ENCODE measurements around the gene ATF6B. TPM values are rescaled to one million over a fixed set of nuclear protein-coding genes. Genes with fewer than 3 reads are reported as not detected.

ATF6B gene
- total and polyA plus RNA-seq, 2 of the 8 experiments (the other 6 are each of a cell fraction or from before 2014, with no cell fraction given) = 38.1 to 42.2 TPM

GRCh38 chr6:32068867-32069266 is 59.2 kb downstream of the ATF6B start:
- CTCF ChIA-PET (ENCODE audit: partially characterized antibody) = interaction anchor here (2.6 kb wide), 1 partner anchor 21 kb away, joined by 13 read pairs; no protein-coding TSS in a partner anchor
- Histone ChIP-seq H3K9ac (replicated peaks in 1 of 4; ENCODE audit: extremely low read depth in 1 of 4, low read depth in 3 of 4, low read length in 3 of 4) (no peak overlapping the region), H4K8ac (ENCODE audit: extremely low read depth, insufficient read depth, low read length) (no peak overlapping the region), H2BK5ac (ENCODE audit: low read depth, low read length) (no peak overlapping the region), H3K27ac (ENCODE audit: low read depth, low read length) (no peak overlapping the region), H2BK20ac (ENCODE audit: low read length) (no peak overlapping the region), H2BK120ac (replicated peaks; ENCODE audit: low read depth, low read length) (no peak overlapping the region), H2BK15ac (ENCODE audit: low read length) (no peak overlapping the region), H3K4me3 (ENCODE audit: extremely low read depth in 1 of 4, insufficient read depth in 2 of 4, low read depth in 3 of 4, low read length in 4 of 4) (no peak overlapping the region), H4K20me1 (replicated peaks in 1 of 2; ENCODE audit: control insufficient read depth in 1 of 2, insufficient read depth in 2 of 2, low read length in 2 of 2) (no peaks in the 10 kb centered on the region), H3K4me1 (replicated peaks in 1 of 4; ENCODE audit: control insufficient read depth in 3 of 4, insufficient read depth in 4 of 4, low read length in 3 of 4) (peaks cover 0 to 8% (median 5%) of the 10 kb centered on the region in 4 experiments; a peak in 6 of 7 replicates), H3K14ac (ENCODE audit: insufficient read length) (no peak overlapping the region), H3K79me2 (ENCODE audit: control insufficient read depth in 1 of 2, insufficient read depth in 2 of 2, low read length in 2 of 2) (no peaks in the 10 kb centered on the region), H3K9me3 (ENCODE audit: insufficient read depth in 2 of 2, low read depth in 1 of 2, low read length in 1 of 2) (no peaks in the 10 kb centered on the region), H2AFZ (ENCODE audit: low read length) (no peak overlapping the region), H3K4ac (replicated peaks; ENCODE audit: insufficient read length, low read depth, low read length) (no peak overlapping the region), H3K23ac (ENCODE audit: insufficient read length) (no peak overlapping the region), H3K36me3 (ENCODE audit: control insufficient read depth in 2 of 4, insufficient read depth in 4 of 4, low read length in 3 of 4) (no peaks in the 10 kb centered on the region), H3K79me1 (ENCODE audit: low read depth, low read length) (no peaks in the 10 kb centered on the region), H4K91ac (replicated peaks; ENCODE audit: insufficient read length, low read length) (no peak overlapping the region), H3K4me2 (ENCODE audit: insufficient read depth in 1 of 2, low read depth in 2 of 2, low read length in 2 of 2) (no peak overlapping the region), H3K56ac (replicated peaks; ENCODE audit: insufficient read length, low read depth, low read length) (no peak overlapping the region), H2BK12ac (ENCODE audit: low read depth, low read length) (no peak overlapping the region), H3K23me2 (ENCODE audit: low read depth, low read length) (no peaks in the 10 kb centered on the region), H3K27me3 (replicated peaks in 1 of 4; ENCODE audit: control insufficient read depth in 3 of 4, extremely low read depth in 1 of 4, insufficient read depth in 3 of 4, low read length in 3 of 4) (no peaks in the 10 kb centered on the region; a peak in 1 of 7 replicates), H4K5ac (ENCODE audit: insufficient read length, low read depth, low read length) (no peak overlapping the region), H2AK5ac (ENCODE audit: low read depth, low read length) (no peak overlapping the region), H3K18ac (ENCODE audit: extremely low read depth, low read length) (no peak overlapping the region)
- POLR2A ChIA-PET (ENCODE audit: partially characterized antibody) = no interaction called here
- TF ChIP-seq E2F6 (IDR thresholded peaks at IDR 0.05) (no peak), SUZ12 (IDR thresholded peaks at IDR 0.05; ENCODE audit: low read length) (no peak), SP1 (IDR thresholded peaks at IDR 0.05; ENCODE audit: low read depth, low read length) (no peak), BCL11A (IDR thresholded peaks at IDR 0.05; ENCODE audit: low read depth in 2 of 2, low read length in 2 of 2) (no peak), RXRA (IDR thresholded peaks at IDR 0.05; ENCODE audit: insufficient read depth, low read depth, low read length) (no peak), RAD21 (IDR thresholded peaks at IDR 0.05 in 1 of 2, conservative IDR thresholded peaks at IDR 0.05 in 1 of 2; ENCODE audit: low read depth in 2 of 2, low read length in 2 of 2) (no peak)
- no peak for DNase-seq (ENCODE audit: low read depth in 1 of 2, low spot score in 2 of 2)
- 93% methylated on average over 13 of the region's 14 CpGs; no CpG with 5 or more reads in 1 of the 2 experiments for WGBS, 2 experiments (ENCODE audit: extremely low coverage in 1 of 2, insufficient coverage in 1 of 2, insufficient read length in 1 of 2, insufficient replicate concordance in 2 of 2, low coverage in 1 of 2, low lambda C conversion rate in 2 of 2, missing lambda C conversion rate in 1 of 2)
- FAIRE-seq = no peak

All from H1 (cell line).